BLaER1 (cell line): ENCODE data around the gene TTC6.

ENCODE experiments used
- H3K27ac ChIP-seq: shearing (Covaris generic); formaldehyde crosslinking; 2 replicates; pipeline ENCODE4 v1.8.1; 2022
- H3K27me3 ChIP-seq: shearing (Covaris generic); formaldehyde crosslinking; 2 replicates; pipeline ENCODE4 v1.8.1; 2022
- H3K36me3 ChIP-seq: shearing (Covaris generic); formaldehyde crosslinking; 2 replicates; pipeline ENCODE4 v1.8.1; 2022
- H3K4me1 ChIP-seq: shearing (Covaris generic); formaldehyde crosslinking; 2 replicates; pipeline ENCODE4 v1.8.1; 2022
- H3K4me2 ChIP-seq: shearing (Covaris generic); formaldehyde crosslinking; 2 replicates; pipeline ENCODE4 v1.8.1; 2022
- H3K4me3 ChIP-seq: shearing (Covaris generic); formaldehyde crosslinking; 2 replicates; pipeline ENCODE4 v1.8.1; 2022
- H3K9ac ChIP-seq: shearing (Covaris generic); formaldehyde crosslinking; 2 replicates; pipeline ENCODE4 v1.8.1; 2022
- H3K9me3 ChIP-seq: shearing (Covaris generic); formaldehyde crosslinking; 2 replicates; pipeline ENCODE4 v1.8.1; 2022
- H4K20me1 ChIP-seq: shearing (Covaris generic); formaldehyde crosslinking; 2 replicates; pipeline ENCODE4 v1.8.1; 2022
- Cebpa-rat ChIP-seq: shearing (Covaris generic); IDR thresholded peaks from 2 replicates; pipeline ENCODE4 v1.8.1; 2022

Gene TTC6

DNA sequence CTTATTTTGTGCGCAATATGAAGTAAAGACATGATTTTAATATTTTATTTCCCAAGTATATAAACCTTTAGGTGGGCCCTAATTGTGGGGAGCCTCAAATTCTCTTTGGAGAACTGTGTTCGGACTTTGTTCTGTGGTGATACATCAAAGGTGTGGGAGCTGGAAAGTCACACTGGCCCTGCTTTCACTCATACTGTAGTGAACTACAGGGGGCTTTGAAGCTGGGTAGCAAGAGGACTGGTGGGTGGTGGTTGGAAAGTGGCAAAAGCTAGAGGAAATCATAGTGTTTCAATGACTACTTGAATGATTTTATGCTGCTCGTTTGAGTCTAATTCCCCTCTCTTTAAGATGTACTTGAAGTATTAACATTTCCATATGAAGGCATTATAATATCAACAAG is 13.2 kb downstream of the TTC6 start:
- H3K4me1 ChIP-seq, result no peaks in the 10 kb centered on the region
- H3K4me2 ChIP-seq, result no peak overlapping the region
- no peaks in the 10 kb centered on the region for H4K20me1 ChIP-seq
- no peaks in the 10 kb centered on the region for H3K27me3 ChIP-seq
- no peak for TF ChIP-seq Cebpa-rat
- no peak overlapping the region for H3K9ac ChIP-seq
- no peak overlapping the region for H3K27ac ChIP-seq
- peaks cover 14% of the 10 kb centered on the region for H3K9me3 ChIP-seq
- H3K36me3 ChIP-seq, result no peaks in the 10 kb centered on the region
- no peak overlapping the region for H3K4me3 ChIP-seq

DNA sequence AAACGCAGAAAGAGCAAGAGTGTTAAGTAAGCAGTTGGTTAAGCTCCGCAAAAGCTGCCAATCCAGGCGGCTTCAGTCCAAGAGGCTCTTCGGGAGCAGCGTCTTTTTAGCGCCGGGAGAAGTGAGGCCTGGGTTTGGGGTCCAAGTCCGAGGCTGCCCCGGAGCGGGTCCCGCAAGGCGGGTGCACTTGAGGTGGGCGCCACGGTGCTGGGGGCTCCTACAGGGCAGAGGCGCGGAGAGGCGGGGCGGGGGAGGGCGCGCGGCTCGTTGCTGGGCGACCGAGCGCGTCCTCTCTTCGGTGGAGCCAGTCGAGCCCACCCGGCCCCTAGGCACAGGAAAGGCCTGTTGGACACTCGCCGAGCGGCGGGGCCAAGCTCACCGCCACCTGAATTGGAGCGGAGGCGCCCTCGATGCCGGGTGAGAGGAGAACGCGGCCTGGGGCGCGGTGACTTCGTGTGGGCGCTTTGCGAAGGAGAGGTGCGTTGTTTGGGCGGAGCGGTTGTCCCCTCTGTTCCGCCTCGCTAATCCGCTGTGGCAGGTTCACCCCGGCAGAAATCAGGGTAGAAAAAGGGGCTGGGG is 15.6 kb downstream of the TTC6 start:
- no peak for TF ChIP-seq Cebpa-rat
- Histone ChIP-seq H3K27me3 (no peaks in the 10 kb centered on the region), H4K20me1 (no peaks in the 10 kb centered on the region), H3K27ac (no peak overlapping the region), H3K9ac (no peak overlapping the region), H3K4me3 (no peak overlapping the region), H3K4me2 (no peak overlapping the region), H3K9me3 (peaks cover 31% of the 10 kb centered on the region), H3K4me1 (no peaks in the 10 kb centered on the region), H3K36me3 (no peaks in the 10 kb centered on the region)

DNA sequence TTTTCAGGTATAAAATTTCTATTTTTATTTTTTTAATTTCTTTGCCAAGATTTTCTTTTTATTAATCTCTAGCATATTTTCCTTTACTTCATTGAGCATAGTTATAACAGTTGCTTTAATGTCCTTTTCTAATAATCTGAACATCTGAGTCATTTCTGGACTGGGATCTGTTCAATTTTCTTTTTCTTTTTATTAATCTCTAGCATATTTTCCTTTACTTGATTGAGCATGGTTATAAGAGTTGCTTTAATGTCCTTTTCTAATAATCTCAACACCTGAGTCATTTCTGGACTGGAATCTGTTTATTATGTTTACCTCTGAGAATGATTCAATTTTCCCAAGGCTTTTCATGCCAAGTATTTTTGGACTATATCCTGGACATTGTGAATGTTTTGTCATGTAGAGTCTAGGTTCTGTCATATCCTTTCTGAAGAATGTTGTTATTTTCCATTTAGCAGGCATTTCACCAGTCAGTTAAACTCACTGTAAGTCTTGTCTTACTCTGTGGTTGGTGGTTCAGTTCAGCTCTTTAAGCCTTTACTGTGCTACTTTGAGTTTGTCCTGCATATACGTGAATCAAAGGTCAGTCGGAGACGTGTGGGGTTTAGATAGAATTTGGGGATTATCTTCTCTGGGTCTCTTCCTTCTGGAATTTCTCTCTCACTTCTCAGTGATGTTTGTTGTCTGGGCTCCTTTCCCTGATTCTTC is 20.3 kb downstream of the TTC6 start:
- Histone ChIP-seq H3K27me3 (no peaks in the 10 kb centered on the region), H3K27ac (no peak overlapping the region), H4K20me1 (no peaks in the 10 kb centered on the region), H3K4me2 (no peak overlapping the region), H3K9ac (no peak overlapping the region), H3K36me3 (no peaks in the 10 kb centered on the region), H3K4me3 (no peak overlapping the region), H3K4me1 (no peaks in the 10 kb centered on the region), H3K9me3 (peaks cover 49% of the 10 kb centered on the region)
- no peak for TF ChIP-seq Cebpa-rat

DNA sequence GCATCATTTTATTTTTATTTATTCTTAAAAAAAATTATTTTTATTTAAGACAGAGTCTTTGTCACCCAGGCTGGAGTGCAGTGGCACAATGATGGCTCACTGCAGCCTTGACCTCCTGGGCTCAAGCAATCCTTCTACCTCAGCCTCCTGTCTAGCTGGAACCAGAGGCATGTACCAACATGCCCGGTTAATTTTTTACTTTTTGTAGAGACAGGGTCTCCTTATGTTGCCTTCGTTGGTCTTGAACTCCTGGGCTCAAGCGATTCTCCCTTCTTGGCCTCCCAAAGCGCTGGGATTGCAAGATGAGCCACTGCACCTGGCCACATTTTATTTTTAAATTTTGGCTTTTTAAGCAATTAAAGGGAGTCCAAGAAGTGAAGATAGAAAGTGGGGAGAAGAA is 21.4 kb downstream of the TTC6 start:
- no peak for TF ChIP-seq Cebpa-rat
- peaks cover 38% of the 10 kb centered on the region for H3K9me3 ChIP-seq

DNA sequence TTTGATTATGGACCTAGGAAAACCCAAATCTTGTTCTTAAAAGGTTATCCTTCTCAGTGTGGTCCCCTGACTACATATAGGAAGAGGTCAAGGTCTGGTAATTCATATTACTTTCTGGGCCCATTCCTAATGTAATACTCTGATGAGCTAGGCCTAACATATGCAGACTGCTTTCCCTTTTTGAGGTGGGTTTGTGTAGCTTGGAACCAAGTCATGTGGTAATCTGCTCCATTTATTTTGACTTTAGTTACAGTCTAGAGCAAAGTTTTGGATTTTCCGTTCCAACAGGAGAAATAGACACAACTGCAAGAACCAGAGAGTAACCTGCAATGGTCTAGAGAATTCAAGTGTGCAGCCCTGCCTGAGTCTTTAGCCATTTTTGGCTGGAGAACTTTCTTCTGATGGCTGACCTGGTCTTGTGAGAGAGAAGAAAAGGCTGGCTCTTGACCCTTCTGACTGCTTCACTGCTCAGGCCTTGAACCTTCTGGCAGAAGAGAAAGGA is 22.5 kb downstream of the TTC6 start:
- H3K36me3 ChIP-seq, result no peaks in the 10 kb centered on the region

More for the DNA sequence above, 21.4 kb downstream of the TTC6 start:
- H3K27me3 ChIP-seq, result no peaks in the 10 kb centered on the region
- no peak overlapping the region for H3K9ac ChIP-seq
- no peak overlapping the region for H3K4me3 ChIP-seq
- no peaks in the 10 kb centered on the region for H3K4me1 ChIP-seq
- no peaks in the 10 kb centered on the region for H3K36me3 ChIP-seq
- no peaks in the 10 kb centered on the region for H4K20me1 ChIP-seq
- no peak overlapping the region for H3K27ac ChIP-seq
- no peak overlapping the region for H3K4me2 ChIP-seq

DNA sequence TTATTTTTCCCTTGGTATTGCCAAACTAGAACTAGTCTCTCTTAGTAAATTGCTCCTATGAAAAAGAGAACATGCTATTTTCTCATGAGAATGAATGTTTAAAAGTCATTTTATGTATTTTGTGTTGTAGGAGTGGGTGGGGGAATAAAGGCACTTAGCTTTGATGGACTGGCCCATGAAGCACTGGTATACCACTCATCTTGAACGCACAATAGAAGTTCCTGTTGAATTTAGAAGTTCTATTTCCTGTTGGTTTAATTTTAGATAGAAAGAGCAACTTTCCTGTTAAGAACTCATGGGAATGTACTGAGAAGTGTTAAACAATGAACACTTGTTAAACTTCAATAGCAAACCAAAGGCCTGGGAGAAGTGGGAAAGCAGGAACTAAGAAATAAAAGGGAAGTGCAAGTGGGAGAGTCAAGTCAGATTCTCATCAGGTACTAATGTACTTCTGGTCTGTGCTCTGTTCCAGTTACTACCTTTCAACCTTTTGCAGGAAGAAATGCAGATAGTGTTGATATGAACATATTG is 23.1 kb downstream of the TTC6 start:
- no peaks in the 10 kb centered on the region for H3K36me3 ChIP-seq
- no peaks in the 10 kb centered on the region for H3K4me1 ChIP-seq
- no peak for TF ChIP-seq Cebpa-rat
- no peak overlapping the region for H3K27ac ChIP-seq
- H3K9ac ChIP-seq, result no peak overlapping the region
- no peak overlapping the region for H3K4me2 ChIP-seq
- no peaks in the 10 kb centered on the region for H4K20me1 ChIP-seq
- no peak overlapping the region for H3K4me3 ChIP-seq
- H3K27me3 ChIP-seq, result no peaks in the 10 kb centered on the region
- H3K9me3 ChIP-seq, result peaks cover 43% of the 10 kb centered on the region

More for the DNA sequence above, 22.5 kb downstream of the TTC6 start:
- Histone ChIP-seq H3K4me2 (no peak overlapping the region), H3K27ac (no peak overlapping the region), H3K9me3 (peaks cover 43% of the 10 kb centered on the region), H3K9ac (no peak overlapping the region), H3K27me3 (no peaks in the 10 kb centered on the region), H4K20me1 (no peaks in the 10 kb centered on the region), H3K4me1 (no peaks in the 10 kb centered on the region), H3K4me3 (no peak overlapping the region)
- no peak for TF ChIP-seq Cebpa-rat

DNA sequence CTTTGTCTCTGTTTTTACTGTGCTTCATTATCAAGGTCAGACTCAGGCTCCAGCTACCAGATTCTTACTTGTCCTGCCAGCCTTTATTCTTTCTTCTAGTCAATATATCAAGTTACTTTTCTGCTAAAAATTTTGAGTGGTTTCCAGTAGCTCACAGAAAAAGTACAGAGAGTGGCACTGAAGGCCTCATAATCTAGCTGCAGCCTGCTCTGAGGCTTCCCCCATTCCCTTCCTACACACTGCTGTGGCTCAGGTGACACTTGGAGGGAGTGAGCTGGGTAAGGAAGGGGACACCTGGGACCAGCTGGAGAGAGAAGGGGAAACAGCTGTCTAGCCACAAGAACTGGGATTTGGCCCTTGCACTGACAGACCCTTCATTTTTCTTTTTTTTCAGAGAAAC is 25.4 kb downstream of the TTC6 start:
- Histone ChIP-seq H3K9me3 (peaks cover 28% of the 10 kb centered on the region), H3K36me3 (no peaks in the 10 kb centered on the region), H3K4me2 (no peak overlapping the region), H3K4me3 (no peak overlapping the region), H3K27me3 (no peaks in the 10 kb centered on the region), H4K20me1 (no peaks in the 10 kb centered on the region), H3K27ac (no peak overlapping the region), H3K9ac (no peak overlapping the region), H3K4me1 (no peaks in the 10 kb centered on the region)
- no peak for TF ChIP-seq Cebpa-rat

DNA sequence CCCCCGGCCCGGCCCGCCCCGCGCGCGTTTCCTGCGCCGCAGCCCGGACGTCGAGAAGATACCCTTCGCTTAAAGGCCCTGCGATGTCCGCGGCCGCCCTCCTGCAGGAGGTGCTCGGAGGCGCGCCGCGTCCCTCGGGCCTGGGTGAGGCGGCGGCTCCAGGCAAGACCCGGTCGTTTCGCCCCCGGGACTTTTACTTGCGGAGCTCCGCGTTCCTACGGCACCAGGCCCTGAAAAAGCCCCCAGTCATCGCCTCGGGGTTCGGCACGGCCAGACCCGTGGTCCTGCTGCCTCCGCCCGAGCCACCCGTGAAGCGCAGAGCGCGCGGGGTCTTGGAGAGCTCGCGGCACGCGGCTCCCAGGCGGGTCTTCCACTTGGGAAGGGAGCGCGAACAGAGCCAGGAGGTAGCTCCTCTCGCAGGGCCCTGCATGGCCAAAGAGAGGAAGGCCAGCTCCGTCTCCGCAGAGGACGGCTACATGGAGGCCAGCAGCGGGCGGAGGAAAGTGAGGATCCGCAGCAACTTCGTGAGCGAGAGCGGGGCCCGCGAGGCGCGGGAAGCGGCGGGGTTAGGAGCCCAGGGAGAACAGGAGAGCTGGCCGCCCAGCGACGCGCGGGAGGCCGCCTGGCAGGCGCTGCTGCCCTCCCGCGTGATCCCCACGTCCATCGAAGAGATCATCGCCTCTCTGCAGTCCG is 26.9 kb downstream of the TTC6 start:
- Histone ChIP-seq H3K4me3 (no peak overlapping the region), H3K4me1 (no peaks in the 10 kb centered on the region), H3K4me2 (no peak overlapping the region), H3K27me3 (no peaks in the 10 kb centered on the region), H3K9me3 (peaks cover 16% of the 10 kb centered on the region), H4K20me1 (no peaks in the 10 kb centered on the region), H3K9ac (no peak overlapping the region), H3K36me3 (no peaks in the 10 kb centered on the region), H3K27ac (no peak overlapping the region)
- TF ChIP-seq Cebpa-rat, result no peak

DNA sequence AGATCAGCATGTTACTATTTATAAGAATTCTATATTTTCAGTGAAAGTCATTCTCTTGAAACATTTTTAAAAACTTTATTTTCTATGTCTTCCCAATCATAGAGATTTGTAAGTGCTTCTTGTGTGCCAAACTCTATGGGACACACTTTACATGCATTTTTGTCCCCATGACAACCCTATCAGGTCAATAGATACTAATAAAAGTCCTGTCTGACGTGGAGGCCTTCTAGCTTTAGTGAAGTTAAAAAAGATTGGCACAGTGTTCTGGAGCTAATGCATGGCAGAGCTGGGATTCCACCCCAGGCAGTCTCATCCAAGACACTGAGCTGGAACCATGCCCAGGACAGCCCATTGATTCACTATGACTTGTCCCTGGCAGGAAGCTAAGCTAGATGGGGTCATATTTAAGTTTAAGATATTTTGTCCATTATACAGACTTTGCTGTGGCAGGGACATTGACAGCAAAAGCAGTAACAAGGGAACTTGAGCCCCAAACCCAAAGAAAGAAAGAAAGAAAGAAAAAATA is 28.1 kb downstream of the TTC6 start:
- no peak for TF ChIP-seq Cebpa-rat
- no peaks in the 10 kb centered on the region for H3K4me1 ChIP-seq
- H3K27ac ChIP-seq, result no peak overlapping the region
- H3K9ac ChIP-seq, result no peak overlapping the region
- no peak overlapping the region for H3K4me3 ChIP-seq
- no peak overlapping the region for H3K4me2 ChIP-seq
- H3K27me3 ChIP-seq, result no peaks in the 10 kb centered on the region
- no peaks in the 10 kb centered on the region for H3K36me3 ChIP-seq
- no peaks in the 10 kb centered on the region for H4K20me1 ChIP-seq
- peaks cover 8% of the 10 kb centered on the region for H3K9me3 ChIP-seq

DNA sequence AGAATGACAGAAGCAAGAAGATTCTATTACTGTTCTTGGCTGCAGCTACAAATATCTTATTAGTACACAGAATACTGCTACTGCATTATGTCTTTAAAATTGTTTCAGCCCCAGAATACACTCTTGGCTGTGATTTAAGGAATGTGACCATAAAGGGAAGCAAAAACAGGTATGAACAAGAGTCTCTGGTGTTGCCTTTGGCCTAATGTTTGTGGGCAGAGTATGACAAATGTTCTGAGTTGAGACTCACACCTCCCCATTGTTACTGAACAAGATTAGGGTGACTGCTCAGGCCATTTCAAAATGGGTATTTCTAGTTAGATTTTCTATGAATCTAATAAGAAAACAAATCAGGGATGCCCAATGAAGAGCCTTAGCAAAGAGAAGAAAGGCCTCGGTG is 28.5 kb downstream of the TTC6 start:
- no peaks in the 10 kb centered on the region for H3K4me1 ChIP-seq
- H3K9ac ChIP-seq, result no peak overlapping the region
- H3K4me3 ChIP-seq, result no peak overlapping the region
- H3K9me3 ChIP-seq, result peaks cover 8% of the 10 kb centered on the region
- no peaks in the 10 kb centered on the region for H3K27me3 ChIP-seq
- no peak overlapping the region for H3K4me2 ChIP-seq
- H3K27ac ChIP-seq, result no peak overlapping the region
- no peaks in the 10 kb centered on the region for H3K36me3 ChIP-seq
- no peaks in the 10 kb centered on the region for H4K20me1 ChIP-seq
- TF ChIP-seq Cebpa-rat, result no peak
